GM19193 (cell line): ENCODE results near the gene CARD9.

ENCODE experiments used
- POLR2A ChIP-seq: IDR thresholded peaks from 4 replicates; pipeline ENCODE4 v1.6.1; 2011; ENCODE audit not compliant: insufficient read depth, insufficient read length; ENCODE audit errors: extremely low read depth

The CARD9 gene

GRCh38 chr9:136341769-136342168, 31.7 kb downstream of the CARD9 start:
- no peak for TF ChIP-seq POLR2A

- TF ChIP-seq POLR2A: no peak
Observed at GRCh38 chr9:136341042-136341655, 32.3 kb downstream of the CARD9 start.

GRCh38 chr9:136340356-136341041, 33.0 kb downstream of the CARD9 start:
- TF ChIP-seq POLR2A: no peak

- no peak for TF ChIP-seq POLR2A
Observed at GRCh38 chr9:136339958-136340310, 33.5 kb downstream of the CARD9 start.

- no peak for TF ChIP-seq POLR2A
Observed at GRCh38 chr9:136339173-136339957, 34.1 kb downstream of the CARD9 start.

- TF ChIP-seq POLR2A: no peak
Observed at GRCh38 chr9:136338511-136338910, 35.0 kb downstream of the CARD9 start.

GRCh38 chr9:136337416-136338395, 35.8 kb downstream of the CARD9 start:
- no peak for TF ChIP-seq POLR2A

- TF ChIP-seq POLR2A: no peak
Observed at GRCh38 chr9:136336881-136337280, 36.6 kb downstream of the CARD9 start.

- TF ChIP-seq POLR2A: no peak
Observed at GRCh38 chr9:136336156-136336870, 37.2 kb downstream of the CARD9 start.

- no peak for TF ChIP-seq POLR2A
Observed at GRCh38 chr9:136335296-136336155, 37.9 kb downstream of the CARD9 start.

- no peak for TF ChIP-seq POLR2A
Observed at GRCh38 chr9:136334541-136334940, 38.9 kb downstream of the CARD9 start.

GRCh38 chr9:136333486-136333885, 40.0 kb downstream of the CARD9 start:
- no peak for TF ChIP-seq POLR2A

GRCh38 chr9:136333045-136333444, 40.4 kb downstream of the CARD9 start:
- TF ChIP-seq POLR2A: no peak
